Esophagus squamous epithelium (tissue), 4 donors: ENCODE results near the gene COL20A1.

Source experiments
- CTCF ChIP-seq, 6 experiments: fragments of 450-650 bp in 4 of 6; fragments of 200-600 bp in 2 of 6; sonication (generic) in 2 of 6; IDR thresholded peaks; one replicate each; pipeline ENCODE4 v1.5.1; 2016 to 2019; ENCODE audit warnings: antibody characterized with exemption in 6 of 6, mild to moderate bottlenecking in 4 of 6, moderate library complexity in 4 of 6
- POLR2A ChIP-seq, 4 donors: fragments of 450-650 bp; IDR thresholded peaks; one replicate each; pipeline ENCODE4 v1.6.1; 2017; ENCODE audit warnings: antibody characterized with exemption in 4 of 4, mild to moderate bottlenecking in 4 of 4, moderate library complexity in 3 of 4

- TF ChIP-seq CTCF (IDR thresholded peaks at IDR 0.05) (no peak), POLR2A (IDR thresholded peaks at IDR 0.05) (no peak)
Observed at GRCh38 chr20:63281742-63282665, 11.0 kb upstream of the COL20A1 start.
